Measurements from ENCODE around the gene ANO6.

DNA sequence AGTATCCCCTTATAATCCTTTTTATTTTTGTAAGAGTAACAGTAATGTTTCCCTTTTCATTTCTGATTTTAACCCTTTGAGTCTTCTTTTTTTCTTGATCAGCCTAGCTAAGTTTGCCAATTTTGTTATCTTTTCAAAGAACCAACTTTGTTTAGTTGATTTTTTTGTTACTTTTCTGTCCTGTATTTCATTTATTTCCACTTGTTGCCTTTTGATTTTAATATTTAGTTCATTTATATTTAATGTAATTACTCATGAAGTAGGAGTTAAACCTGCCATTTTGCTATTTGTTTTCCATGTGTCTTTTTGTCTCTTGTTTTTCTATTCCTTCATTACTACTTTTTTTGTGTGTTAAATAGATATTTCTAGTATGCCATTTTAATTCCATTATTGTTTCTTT, 146.4 kb downstream of the ANO6 start:
- TF ChIP-seq POLR2A (IDR thresholded peaks at IDR 0.05; ENCODE audit: low read depth, low read length): no peak
- no peak for TF ChIP-seq POLR2AphosphoS5 (IDR thresholded peaks at IDR 0.05; ENCODE audit: low read depth, low read length)
- no peak for TF ChIP-seq TAF1 (IDR thresholded peaks at IDR 0.05; ENCODE audit: low read depth, low read length)
- TF ChIP-seq SPI1 (IDR thresholded peaks at IDR 0.05; ENCODE audit: low read depth, low read length): no peak

Measured in GM12891 (cell line).